B cell (primary cell): ENCODE measurements around the gene DYTN. TPM values are rescaled to one million over a fixed set of nuclear protein-coding genes. Genes with fewer than 3 reads are reported as not detected.

ENCODE experiments used
- ATAC-seq: fragments of 200-7000 bp; cut with Tn5 transposase; one replicate; pipeline ENCODE4 v1.10.0; 2021; ENCODE audit warnings: low read depth, mild to moderate bottlenecking, moderate number of reproducible peaks, moderate library complexity
- CTCF ChIA-PET: fragments of 350-600 bp; sonication (Branson Sonifier 250); formaldehyde crosslinking; loops from one replicate; lab custom pipeline; 2021; ENCODE audit warnings: antibody characterized with exemption, inconsistent platforms; lab: Charles Lee
- POLR2A ChIA-PET: fragments of 350-600 bp; sonication (Branson Sonifier 250); formaldehyde crosslinking; loops from one replicate; lab custom pipeline; 2021; ENCODE audit warnings: antibody characterized with exemption; lab: Charles Lee
- DNase-seq: peaks from one replicate; pipeline ENCODE4 v3.0.0; 2013
- H2AFZ ChIP-seq: 2 replicates; pipeline ENCODE4 v1.6.1; 2012; ENCODE audit warnings: mild to moderate bottlenecking, low read depth, low read length; ENCODE audit not compliant: insufficient read depth, poor library complexity, severe bottlenecking
- H3K27ac ChIP-seq, 2 donors: 1 replicate in 1 of 2; 2 replicates in 1 of 2; pipeline ENCODE4 v1.5.1; 2012 to 2013; ENCODE audit warnings: low read length in 2 of 2, mild to moderate bottlenecking in 2 of 2, moderate library complexity in 1 of 2
- H3K27me3 ChIP-seq, 4 experiments: fragments of 200-600 bp in 1 of 4; sonication (generic) in 1 of 4; replicated peaks in 1 of 4; 1 replicate in 2 of 4; 2 replicates in 2 of 4; pipeline versions ENCODE4 v1.6.1 to v1.7.0; 2013 to 2016; ENCODE audit warnings: low read length in 3 of 4, mild to moderate bottlenecking in 2 of 4, mixed read lengths in 1 of 4, moderate library complexity in 1 of 4; ENCODE audit not compliant: insufficient read depth in 4 of 4, control insufficient read depth in 3 of 4; ENCODE audit errors: control extremely low read depth in 1 of 4
- H3K36me3 ChIP-seq, 2 experiments: replicated peaks in 1 of 2; 1 replicate in 1 of 2; 2 replicates in 1 of 2; pipeline versions ENCODE4 v1.6.1 to v1.7.1; 2013; ENCODE audit warnings: low read length in 1 of 2; ENCODE audit not compliant: insufficient read depth in 2 of 2, control insufficient read depth in 1 of 2; ENCODE audit errors: control extremely low read depth in 1 of 2, extremely low read depth in 1 of 2
- H3K4me1 ChIP-seq, 2 donors: fragments of 200-600 bp in 1 of 2; sonication (generic) in 1 of 2; 1 replicate in 1 of 2; 2 replicates in 1 of 2; pipeline versions ENCODE4 v1.5.1 to v1.6.1; 2013 to 2017; ENCODE audit warnings: low read length in 2 of 2; ENCODE audit not compliant: control insufficient read depth in 2 of 2, insufficient read depth in 2 of 2
- H3K4me2 ChIP-seq: replicated peaks from 2 replicates; pipeline ENCODE3; 2012; ENCODE audit warnings: mild to moderate bottlenecking, low read depth, low read length; ENCODE audit not compliant: poor library complexity, severe bottlenecking
- H3K4me3 ChIP-seq, 5 experiments: fragments of 200-600 bp in 1 of 5; sonication (generic) in 1 of 5; 1 replicate in 3 of 5; 2 replicates in 2 of 5; pipeline versions ENCODE4 v1.5.1 to v1.7.0; 2011 to 2016; ENCODE audit warnings: low read length in 4 of 5, mild to moderate bottlenecking in 4 of 5, low read depth in 2 of 5, control low read depth in 1 of 5, moderate library complexity in 1 of 5; ENCODE audit not compliant: insufficient read depth in 1 of 5; ENCODE audit errors: control extremely low read depth in 1 of 5, extremely low read depth in 1 of 5
- H3K79me2 ChIP-seq: fragments of 200-600 bp; sonication (generic); one replicate; pipeline ENCODE4 v1.6.0; 2016; ENCODE audit warnings: low read length; ENCODE audit not compliant: control insufficient read depth, insufficient read depth
- H3K9ac ChIP-seq: fragments of 200-600 bp; sonication (generic); 2 replicates; pipeline ENCODE4 v1.6.1; 2017; ENCODE audit warnings: mild to moderate bottlenecking, low read length, moderate library complexity
- H3K9me3 ChIP-seq, 3 donors: one replicate each; pipeline versions ENCODE4 v1.6.1 to v1.7.1; 2013; ENCODE audit warnings: low read length in 2 of 3; ENCODE audit not compliant: control insufficient read depth in 2 of 3, insufficient read depth in 1 of 3; ENCODE audit errors: control extremely low read depth in 1 of 3
- H4K20me1 ChIP-seq: 2 replicates; pipeline ENCODE4 v1.6.0; 2012; ENCODE audit warnings: mild to moderate bottlenecking, low read length; ENCODE audit not compliant: insufficient read depth, control insufficient read depth, poor library complexity, severe bottlenecking
- H3K27ac Mint-ChIP-seq: one replicate; pipeline ENCODE4 v1.8.0; 2021; ENCODE audit warnings: mixed read lengths
- H3K27me3 Mint-ChIP-seq: one replicate; pipeline ENCODE4 v1.8.0; 2021; ENCODE audit warnings: mixed read lengths
- H3K4me1 Mint-ChIP-seq: one replicate; pipeline ENCODE4 v1.8.0; 2021; ENCODE audit warnings: mixed read lengths
- H3K4me3 Mint-ChIP-seq: one replicate; pipeline ENCODE4 v1.8.0; 2021; ENCODE audit warnings: mixed read lengths
- H3K9me3 Mint-ChIP-seq: one replicate; pipeline ENCODE4 v1.8.0; 2022; ENCODE audit warnings: mixed read lengths; ENCODE audit not compliant: insufficient read depth
- EZH2 ChIP-seq: IDR thresholded peaks from 2 replicates; pipeline ENCODE4 v1.6.1; 2012; ENCODE audit warnings: borderline replicate concordance, low read depth, mild to moderate bottlenecking, moderate library complexity, low read length; ENCODE audit not compliant: insufficient read depth, poor library complexity, severe bottlenecking
- WGBS: methylation state at CpG from one replicate; pipeline ENCODE4 v1.1.5; 2013; ENCODE audit warnings: missing lambda C conversion rate; ENCODE audit not compliant: insufficient coverage; 5-methylcytosine and 5-hydroxymethylcytosine counted together
- intact Hi-C: fragments of 100-400 bp; cut with micrococcal nuclease; formaldehyde crosslinking; loops from one replicate; pipeline ENCODE4 v1.10.0; 2022
- polyA plus RNA-seq: library from polyadenylated mRNA; depleted of rRNA; stranded (reverse); fragments of >200 nt; gene quantifications from 2 replicates; pipeline ENCODE4 v1.2.3, GENCODE V29; 2012
- total RNA-seq, 2 donors: library from RNA; stranded (reverse); fragments of 120-200 nt in 1 of 2; gene quantifications; 1 replicate in 1 of 2; 2 replicates in 1 of 2; pipeline versions ENCODE4 v1.2.3 to v1.2.4, GENCODE V29; 2013 to 2022
- TF ChIP-seq, protein P1 (sequence below): fragments of 200-600 bp; IDR thresholded peaks from one replicate; pipeline ENCODE4 v1.8.0; 2022; ENCODE audit warnings: antibody characterized with exemption, mild to moderate bottlenecking

Gene DYTN
- total and polyA plus RNA-seq, 2 donors (not counting 1 experiment from before 2014, with no cell fraction given) = not detected

DNA sequence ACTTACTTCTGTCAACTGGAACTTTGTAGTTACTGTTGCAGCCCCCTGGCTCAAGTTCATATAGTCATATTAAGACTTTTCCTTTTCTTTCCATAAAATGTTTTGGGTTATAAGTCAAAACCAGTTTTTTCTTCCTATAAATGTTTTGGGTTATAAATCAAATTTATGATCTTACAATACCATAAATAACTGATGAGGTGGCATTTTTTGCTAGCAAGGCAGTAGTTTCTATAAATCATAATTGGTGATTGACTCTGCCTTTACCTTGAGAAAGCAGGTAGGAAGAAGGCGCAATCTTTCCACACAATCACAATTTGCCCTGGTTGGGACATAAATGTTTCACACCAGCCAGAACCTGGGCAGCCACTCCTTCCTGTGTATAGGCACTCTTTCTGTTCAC, 5.1 kb upstream of the DYTN start:
- H3K4me2 ChIP-seq = no peak overlapping the region
- H3K79me2 ChIP-seq = no peaks in the 10 kb centered on the region
- Mint-ChIP-seq H3K4me1 (no peaks in the 10 kb centered on the region), H3K9me3 (peaks cover 5% of the 10 kb centered on the region), H3K27me3 (peaks cover 26% of the 10 kb centered on the region), H3K4me3 (no peak overlapping the region), H3K27ac (no peak overlapping the region)
- no peak overlapping the region for H3K4me3 ChIP-seq
- ChIA-PET POLR2A (no interaction called here), CTCF (no interaction called here)
- H3K27ac ChIP-seq = no peak overlapping the region
- peaks cover 0 to 3% (median under 1%) of the 10 kb centered on the region in 4 experiments for H3K27me3 ChIP-seq
- H3K9me3 ChIP-seq = no peaks in the 10 kb centered on the region
- H3K9ac ChIP-seq = no peak overlapping the region
- no CpG with 5 or more reads among the region's 1 CpG for WGBS
- H3K36me3 ChIP-seq = no peaks in the 10 kb centered on the region
- intact Hi-C loops = no loop called here
- DNase-seq (no peak), ATAC-seq (no peak)
- no peak overlapping the region for H2AFZ ChIP-seq
- H3K4me1 ChIP-seq = no peaks in the 10 kb centered on the region
- TF ChIP-seq, protein P1, sequence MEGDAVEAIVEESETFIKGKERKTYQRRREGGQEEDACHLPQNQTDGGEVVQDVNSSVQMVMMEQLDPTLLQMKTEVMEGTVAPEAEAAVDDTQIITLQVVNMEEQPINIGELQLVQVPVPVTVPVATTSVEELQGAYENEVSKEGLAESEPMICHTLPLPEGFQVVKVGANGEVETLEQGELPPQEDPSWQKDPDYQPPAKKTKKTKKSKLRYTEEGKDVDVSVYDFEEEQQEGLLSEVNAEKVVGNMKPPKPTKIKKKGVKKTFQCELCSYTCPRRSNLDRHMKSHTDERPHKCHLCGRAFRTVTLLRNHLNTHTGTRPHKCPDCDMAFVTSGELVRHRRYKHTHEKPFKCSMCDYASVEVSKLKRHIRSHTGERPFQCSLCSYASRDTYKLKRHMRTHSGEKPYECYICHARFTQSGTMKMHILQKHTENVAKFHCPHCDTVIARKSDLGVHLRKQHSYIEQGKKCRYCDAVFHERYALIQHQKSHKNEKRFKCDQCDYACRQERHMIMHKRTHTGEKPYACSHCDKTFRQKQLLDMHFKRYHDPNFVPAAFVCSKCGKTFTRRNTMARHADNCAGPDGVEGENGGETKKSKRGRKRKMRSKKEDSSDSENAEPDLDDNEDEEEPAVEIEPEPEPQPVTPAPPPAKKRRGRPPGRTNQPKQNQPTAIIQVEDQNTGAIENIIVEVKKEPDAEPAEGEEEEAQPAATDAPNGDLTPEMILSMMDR = no peak
- no peak for TF ChIP-seq EZH2
- no peaks in the 10 kb centered on the region for H4K20me1 ChIP-seq

DNA sequence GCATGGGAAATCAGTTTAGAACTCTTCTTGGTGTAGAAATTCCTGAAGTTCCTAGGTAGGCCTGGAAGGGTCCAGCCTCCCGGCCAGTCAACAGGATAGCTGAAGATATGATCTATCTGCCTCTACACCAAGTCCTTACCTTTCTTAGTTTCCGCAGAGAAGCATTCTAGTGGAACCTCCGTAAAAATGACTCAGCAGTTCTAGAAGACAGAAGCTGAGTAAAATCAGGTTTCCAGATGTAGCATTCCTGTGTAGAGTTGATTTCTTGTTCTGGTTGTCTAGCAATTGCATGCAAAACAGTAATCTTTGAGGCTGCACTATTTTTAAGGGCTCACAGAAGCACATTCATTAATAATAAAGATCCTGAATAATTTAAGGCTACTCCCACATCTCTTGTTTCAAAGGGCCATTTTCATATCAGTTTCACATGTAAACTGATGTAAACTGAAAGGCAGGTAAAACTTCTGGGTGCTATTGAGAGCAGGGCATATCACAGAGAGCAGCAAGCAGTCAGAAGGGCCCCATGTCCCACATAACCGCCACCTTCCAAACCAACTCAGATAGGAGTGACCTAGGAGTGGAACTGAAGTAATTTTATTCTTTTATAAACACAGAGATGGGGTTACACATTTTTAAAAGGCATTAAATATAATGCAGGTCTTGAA, 3.2 kb upstream of the DYTN start:
- peaks cover 20% of the 10 kb centered on the region for H3K27me3 Mint-ChIP-seq

More for the DNA sequence above, 3.2 kb upstream of the DYTN start:
- 17% methylated on average over 1 of the region's 4 CpGs for WGBS
- Histone ChIP-seq H3K4me1 (no peaks in the 10 kb centered on the region), H3K27me3 (peaks cover 0 to 3% (median 0%) of the 10 kb centered on the region in 4 experiments), H3K27ac (no peak overlapping the region), H3K36me3 (no peaks in the 10 kb centered on the region), H2AFZ (no peak overlapping the region), H3K4me2 (no peak overlapping the region), H3K79me2 (no peaks in the 10 kb centered on the region), H3K9me3 (no peaks in the 10 kb centered on the region), H3K9ac (no peak overlapping the region), H3K4me3 (no peak overlapping the region), H4K20me1 (no peaks in the 10 kb centered on the region)
- Mint-ChIP-seq H3K4me1 (no peaks in the 10 kb centered on the region), H3K4me3 (no peak overlapping the region), H3K27ac (no peak overlapping the region), H3K9me3 (peaks cover 5% of the 10 kb centered on the region)
- no peak for ATAC-seq
- TF ChIP-seq, protein P1 = no peak
- no peak for TF ChIP-seq EZH2
- CTCF ChIA-PET = no interaction called here
- POLR2A ChIA-PET = no interaction called here
- no peak for DNase-seq
- intact Hi-C loops = no loop called here
